ENCODE measurements around the gene RAPGEF6.

DNA sequence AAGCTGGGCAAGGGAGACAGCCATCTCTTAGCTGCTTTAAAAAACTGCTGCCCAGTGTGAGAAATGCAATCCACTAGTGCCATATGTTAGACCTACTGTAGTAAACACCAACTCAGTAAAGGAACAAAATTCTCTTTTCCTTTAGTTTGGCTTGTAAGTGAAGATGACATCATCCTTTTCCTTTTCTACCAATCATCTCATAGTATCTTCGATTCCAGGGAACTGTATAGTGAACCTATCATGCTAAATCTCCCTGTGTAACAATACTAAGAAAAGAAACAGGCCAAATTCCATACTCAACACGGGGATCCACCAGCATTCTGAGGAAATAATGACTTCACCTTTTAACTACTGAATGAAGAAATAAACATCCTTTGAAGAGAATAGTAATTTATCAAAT is 100.1 kb downstream of the RAPGEF6 start:
- TF ChIP-seq RAD21 (IDR thresholded peaks at IDR 0.05; ENCODE audit: low read length) (no peak), CEBPB (IDR thresholded peaks at IDR 0.05; ENCODE audit: low read depth, low read length) (no peak), POLR2A (IDR thresholded peaks at IDR 0.05; ENCODE audit: low read depth, low read length) (no peak), MXI1 (IDR thresholded peaks at IDR 0.05; ENCODE audit: borderline replicate concordance, low read depth, low read length) (no peak), CHD1 (IDR thresholded peaks at IDR 0.05; ENCODE audit: low read depth, low read length) (no peak), MAZ (IDR thresholded peaks at IDR 0.05; ENCODE audit: borderline replicate concordance, low read depth, low read length) (no peak), SMC3 (IDR thresholded peaks at IDR 0.05; ENCODE audit: low read depth, low read length) (no peak), RFX5 (IDR thresholded peaks at IDR 0.05; ENCODE audit: low read depth, low read length) (no peak), RCOR1 (IDR thresholded peaks at IDR 0.05; ENCODE audit: insufficient replicate concordance, low read length) (no peak), FOS (IDR thresholded peaks at IDR 0.05; ENCODE audit: low read depth, low read length) (no peak), NFE2L2 (IDR thresholded peaks at IDR 0.05; ENCODE audit: low read depth, low read length) (no peak)
- TF ChIP-seq, protein P1, sequence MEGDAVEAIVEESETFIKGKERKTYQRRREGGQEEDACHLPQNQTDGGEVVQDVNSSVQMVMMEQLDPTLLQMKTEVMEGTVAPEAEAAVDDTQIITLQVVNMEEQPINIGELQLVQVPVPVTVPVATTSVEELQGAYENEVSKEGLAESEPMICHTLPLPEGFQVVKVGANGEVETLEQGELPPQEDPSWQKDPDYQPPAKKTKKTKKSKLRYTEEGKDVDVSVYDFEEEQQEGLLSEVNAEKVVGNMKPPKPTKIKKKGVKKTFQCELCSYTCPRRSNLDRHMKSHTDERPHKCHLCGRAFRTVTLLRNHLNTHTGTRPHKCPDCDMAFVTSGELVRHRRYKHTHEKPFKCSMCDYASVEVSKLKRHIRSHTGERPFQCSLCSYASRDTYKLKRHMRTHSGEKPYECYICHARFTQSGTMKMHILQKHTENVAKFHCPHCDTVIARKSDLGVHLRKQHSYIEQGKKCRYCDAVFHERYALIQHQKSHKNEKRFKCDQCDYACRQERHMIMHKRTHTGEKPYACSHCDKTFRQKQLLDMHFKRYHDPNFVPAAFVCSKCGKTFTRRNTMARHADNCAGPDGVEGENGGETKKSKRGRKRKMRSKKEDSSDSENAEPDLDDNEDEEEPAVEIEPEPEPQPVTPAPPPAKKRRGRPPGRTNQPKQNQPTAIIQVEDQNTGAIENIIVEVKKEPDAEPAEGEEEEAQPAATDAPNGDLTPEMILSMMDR (conservative IDR thresholded peaks at IDR 0.05; ENCODE audit: low read depth, low read length) = no peak
- TF ChIP-seq, protein P2, sequence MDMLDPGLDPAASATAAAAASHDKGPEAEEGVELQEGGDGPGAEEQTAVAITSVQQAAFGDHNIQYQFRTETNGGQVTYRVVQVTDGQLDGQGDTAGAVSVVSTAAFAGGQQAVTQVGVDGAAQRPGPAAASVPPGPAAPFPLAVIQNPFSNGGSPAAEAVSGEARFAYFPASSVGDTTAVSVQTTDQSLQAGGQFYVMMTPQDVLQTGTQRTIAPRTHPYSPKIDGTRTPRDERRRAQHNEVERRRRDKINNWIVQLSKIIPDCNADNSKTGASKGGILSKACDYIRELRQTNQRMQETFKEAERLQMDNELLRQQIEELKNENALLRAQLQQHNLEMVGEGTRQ (IDR thresholded peaks at IDR 0.05; ENCODE audit: low read depth, low read length) = no peak
- TF ChIP-seq, protein P3, sequence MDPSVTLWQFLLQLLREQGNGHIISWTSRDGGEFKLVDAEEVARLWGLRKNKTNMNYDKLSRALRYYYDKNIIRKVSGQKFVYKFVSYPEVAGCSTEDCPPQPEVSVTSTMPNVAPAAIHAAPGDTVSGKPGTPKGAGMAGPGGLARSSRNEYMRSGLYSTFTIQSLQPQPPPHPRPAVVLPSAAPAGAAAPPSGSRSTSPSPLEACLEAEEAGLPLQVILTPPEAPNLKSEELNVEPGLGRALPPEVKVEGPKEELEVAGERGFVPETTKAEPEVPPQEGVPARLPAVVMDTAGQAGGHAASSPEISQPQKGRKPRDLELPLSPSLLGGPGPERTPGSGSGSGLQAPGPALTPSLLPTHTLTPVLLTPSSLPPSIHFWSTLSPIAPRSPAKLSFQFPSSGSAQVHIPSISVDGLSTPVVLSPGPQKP (IDR thresholded peaks at IDR 0.05; ENCODE audit: borderline replicate concordance, low read depth, low read length) = no peak

Data from IMR-90 (cell line).